Measurements from ENCODE around the gene PMVK. TPM values are rescaled to one million over a fixed set of nuclear protein-coding genes. Genes with fewer than 3 reads are reported as not detected.

The PMVK gene
- total RNA-seq, 1 donor from 2014 or later = 10.2 TPM

DNA sequence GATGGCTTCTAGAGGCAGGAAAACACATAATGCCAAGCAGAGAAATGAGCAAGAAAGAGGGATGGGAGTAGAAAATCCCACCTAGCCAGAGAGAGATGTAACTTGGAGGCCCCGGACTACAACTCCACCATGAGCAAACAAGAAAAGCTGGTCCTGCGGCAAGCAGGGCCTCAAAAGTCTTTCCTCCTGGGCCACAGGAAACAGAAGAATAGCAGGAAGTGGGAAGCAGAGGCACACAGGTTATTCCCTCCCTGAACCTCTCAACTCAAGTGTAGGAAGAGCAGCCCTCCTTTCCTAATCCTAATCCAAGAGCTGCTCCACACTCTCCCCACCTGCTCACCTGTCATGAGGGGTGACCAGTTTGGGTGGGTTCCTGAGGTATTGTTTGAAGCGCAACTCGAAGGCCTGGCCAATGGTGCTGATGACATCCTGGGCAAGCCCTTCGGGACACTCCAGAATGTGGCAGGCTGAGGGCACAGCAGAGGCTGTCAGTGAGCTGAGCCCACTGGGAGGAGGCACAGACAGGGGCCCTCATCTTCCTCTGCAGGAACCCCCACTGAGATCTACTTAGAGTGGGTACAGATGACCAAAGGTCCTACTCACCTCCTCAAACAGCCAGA lies 30.9 kb upstream of the PMVK start:
- DNase-seq (ENCODE audit: low spot score in 2 of 2) (no peak), FAIRE-seq (no peak)

DNA sequence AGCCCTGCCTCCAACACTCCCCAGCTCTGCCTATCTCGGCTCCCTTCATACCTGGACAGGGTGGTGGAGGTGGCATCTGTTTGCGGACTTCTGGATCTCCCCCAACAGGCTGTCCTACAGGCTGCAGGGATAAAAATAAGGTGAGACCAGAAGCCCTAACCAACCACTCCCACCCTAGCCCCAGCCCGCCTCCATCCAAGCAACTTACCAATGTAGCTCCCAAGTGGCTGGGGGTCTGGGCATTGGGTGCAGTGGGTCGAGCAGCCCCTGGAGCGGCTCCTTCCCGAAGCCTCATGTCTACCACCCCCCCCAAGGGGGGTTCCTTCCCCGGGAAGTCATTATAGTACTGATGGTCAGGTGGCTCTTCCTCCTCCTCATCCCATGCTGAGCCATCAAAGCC lies 29.6 kb upstream of the PMVK start:
- no peak for FAIRE-seq
- no peak for DNase-seq (ENCODE audit: low spot score in 2 of 2)

DNA sequence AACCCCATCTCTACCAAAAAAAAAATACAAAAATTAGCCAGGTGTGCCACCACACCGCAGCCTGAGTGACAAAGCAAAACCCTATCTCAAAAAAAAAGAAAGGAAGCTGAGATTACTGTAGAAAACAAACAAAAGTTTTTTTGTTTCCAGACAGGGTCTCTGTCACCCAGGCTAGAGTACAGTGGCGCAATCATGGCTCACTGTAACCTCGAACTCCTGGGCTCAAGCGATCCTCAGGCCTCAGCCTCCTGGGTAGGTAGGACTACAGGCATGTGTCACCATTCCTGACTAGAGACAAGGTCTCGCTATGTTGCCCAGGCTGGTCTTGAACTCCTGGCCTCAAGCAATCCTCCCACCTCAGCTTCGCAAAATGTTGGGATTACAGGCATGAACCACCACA lies 27.8 kb upstream of the PMVK start:
- DNase-seq (ENCODE audit: low spot score in 2 of 2) = no peak

DNA sequence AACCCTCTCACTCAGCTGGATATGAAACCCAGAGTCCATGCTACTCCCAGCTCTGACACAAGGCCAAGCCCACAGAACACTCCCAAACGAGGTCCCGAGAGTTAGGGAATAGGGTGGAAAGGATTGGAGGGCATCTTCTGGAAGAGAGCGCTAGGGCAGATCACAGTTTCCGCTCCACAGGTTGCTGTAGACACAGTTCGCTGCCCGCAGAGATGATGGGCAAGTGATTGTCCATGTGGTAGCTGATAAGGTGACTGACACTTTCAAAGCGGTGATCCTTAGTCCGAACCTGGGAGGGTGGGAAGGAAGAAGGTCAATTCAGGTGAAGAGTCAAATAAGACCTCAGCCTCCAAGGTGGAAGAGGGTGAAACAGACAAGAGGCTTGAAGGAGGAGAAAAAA lies 27.1 kb upstream of the PMVK start:
- DNase-seq (ENCODE audit: low spot score in 2 of 2) = no peak
- no peak for FAIRE-seq

More for the DNA sequence above, 27.8 kb upstream of the PMVK start:
- FAIRE-seq = no peak

DNA sequence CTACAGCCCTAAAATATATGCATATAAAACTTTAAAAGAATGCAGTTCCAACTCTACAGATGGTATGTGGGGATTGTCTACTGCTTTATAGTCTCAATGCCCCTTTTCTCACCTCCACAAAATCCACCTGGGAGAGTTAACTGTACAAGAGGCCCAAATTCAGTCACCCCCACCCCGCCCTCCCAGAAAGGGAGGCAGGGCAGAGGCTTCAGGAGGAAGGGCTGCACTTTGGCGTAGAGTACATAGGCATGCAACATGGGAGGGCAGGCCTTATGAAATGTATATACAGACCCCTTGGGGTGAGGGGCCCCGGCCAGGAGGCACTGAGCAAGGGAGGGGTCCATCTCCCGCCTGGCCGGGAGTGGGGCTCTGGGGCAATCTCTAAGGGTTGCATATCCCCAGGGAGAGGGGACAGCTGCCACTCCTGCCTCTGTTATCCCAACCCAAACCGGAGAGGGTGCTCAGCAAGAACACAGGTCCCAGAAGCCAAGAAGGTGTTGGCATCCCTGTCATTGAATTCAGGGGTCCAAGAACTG lies 26.3 kb upstream of the PMVK start:
- FAIRE-seq = no peak

DNA sequence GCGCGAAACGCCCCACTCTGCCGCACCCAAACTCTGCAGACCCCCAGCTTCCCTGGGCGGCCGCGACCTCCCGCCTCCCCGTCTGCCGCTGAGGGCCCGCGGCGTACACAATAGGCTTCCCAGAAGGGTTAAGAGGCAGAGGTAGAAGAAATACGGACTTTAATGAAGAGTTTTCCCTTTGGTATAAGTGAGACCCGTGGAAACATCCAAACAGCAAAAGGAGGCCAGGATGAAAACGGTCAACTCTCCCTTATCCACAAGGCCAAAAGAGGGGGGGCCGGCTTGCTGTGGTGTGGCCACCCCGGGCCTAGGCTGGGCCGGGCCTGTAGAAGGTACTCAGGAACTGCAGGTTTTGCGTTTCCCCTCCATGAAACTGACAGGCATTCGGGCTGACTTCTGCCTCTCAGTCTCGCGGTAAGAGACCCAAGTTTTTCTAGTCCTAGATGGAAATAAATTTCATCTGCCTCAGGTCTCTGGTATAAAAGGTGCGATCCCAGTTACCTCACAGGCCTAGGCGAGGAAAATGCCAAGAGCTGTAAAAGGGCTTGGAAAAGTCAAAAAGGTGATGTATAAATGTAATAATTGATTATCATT lies 25.7 kb upstream of the PMVK start:
- DNase-seq (ENCODE audit: low spot score in 2 of 2) (peak in 1 of 2 donors; percentile 49), FAIRE-seq (no peak)

More for the DNA sequence above, 26.3 kb upstream of the PMVK start:
- no peak for DNase-seq (ENCODE audit: low spot score in 2 of 2)

DNA sequence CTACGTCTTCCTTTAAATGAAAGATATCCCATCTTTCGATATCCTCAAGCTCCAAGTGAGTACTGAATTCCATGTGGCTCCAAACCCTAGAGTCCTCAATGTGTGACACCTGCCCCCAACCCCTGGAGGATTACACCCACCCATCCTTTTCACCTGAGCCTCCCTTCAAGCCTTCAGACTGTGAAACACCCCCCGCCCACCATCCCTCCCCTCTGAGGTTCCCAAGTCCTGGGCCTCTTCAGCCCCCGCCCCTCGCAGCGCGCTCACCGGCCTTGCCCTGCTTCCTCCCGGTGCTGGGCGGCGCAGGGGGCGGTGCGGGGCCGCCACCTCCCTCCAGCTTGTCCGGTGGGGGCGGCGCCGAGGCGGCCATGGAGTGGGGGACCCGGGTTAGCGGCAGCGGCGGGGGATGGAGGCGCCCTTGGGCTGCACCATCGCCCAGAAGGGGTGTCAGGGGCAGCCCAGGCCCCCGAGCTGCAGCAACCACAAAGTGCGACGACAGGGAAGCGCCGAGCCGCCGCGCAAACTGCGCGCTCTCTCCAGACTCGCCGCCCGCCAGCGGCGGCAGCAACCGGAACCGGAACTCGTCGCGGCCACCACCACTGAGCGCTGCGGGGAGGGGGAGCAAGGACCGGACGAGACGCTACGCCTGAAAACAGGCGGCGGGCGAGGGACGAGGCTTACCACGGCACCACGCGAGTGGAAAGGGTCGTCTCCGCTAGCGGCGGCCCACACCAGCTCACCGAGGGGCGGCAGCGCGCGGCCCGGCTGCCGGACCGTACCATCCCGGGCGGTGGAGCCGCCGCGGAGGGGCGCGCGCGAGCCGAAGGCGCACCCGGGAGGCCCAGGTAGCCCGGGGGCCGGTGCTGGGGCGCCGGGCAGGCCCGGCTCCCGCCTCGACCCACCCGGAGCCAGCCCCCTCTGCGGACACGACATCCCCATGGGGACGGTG lies 25.0 kb upstream of the PMVK start, which contains the start of gene PYGO2:
PYGO2 (minus strand) TSS at position 576 of the 949 bp plus-strand sequence; CDS start at position 370, 206 bp downstream.
- DNase-seq (ENCODE audit: low spot score in 2 of 2) = peak; percentile 89 to 92
- no peak for FAIRE-seq

DNA sequence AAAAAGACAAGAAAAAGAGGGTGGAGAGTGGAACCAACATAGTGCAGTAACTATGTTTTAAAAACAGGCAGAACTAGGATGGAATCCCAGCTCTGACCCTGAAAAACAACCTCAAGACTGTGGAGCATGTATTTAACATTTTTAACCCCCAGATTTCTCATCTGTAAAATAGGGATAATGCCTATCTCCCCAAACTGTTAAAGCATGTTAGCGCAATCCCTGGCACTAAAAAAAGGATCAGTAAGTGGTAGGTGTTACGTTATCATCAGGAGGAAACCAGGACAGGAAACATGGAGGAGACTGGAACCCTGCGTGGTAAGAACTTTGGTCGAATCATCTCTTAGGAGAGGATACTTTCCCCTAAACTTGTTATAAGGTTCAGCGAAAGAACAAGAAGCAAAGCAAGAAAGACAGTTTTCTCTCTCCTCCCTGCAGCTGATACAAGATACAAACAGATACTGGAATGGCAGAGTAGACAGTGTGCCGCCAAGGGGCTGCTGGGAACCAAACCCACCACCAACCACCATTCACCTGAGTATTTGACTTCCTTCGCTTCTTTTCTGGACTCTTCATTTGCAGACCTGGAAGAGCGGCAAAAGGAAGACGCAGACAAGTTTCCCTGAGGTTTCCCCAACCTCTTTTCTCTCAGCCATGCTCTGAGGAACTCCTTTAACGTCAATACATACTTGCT lies 24.1 kb upstream of the PMVK start:
- DNase-seq (ENCODE audit: low spot score in 2 of 2) (no peak), FAIRE-seq (no peak)

DNA sequence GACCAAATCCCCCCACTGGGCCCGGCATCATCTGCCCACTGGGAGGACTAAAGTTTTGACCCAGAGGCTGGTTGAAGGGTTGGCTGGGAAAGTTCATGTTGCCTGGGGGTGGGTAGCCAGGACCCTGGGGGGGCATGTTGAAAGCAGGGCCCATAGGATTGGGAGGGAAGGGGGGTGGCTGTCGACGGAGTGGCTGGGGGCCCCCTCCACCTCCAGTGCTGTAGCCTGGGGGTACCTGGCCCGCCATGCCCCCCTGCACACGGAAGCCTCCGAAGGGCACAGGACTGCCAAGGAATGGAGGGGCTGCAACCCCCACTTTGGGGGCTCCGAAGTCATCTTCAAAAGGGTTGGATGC lies 22.9 kb upstream of the PMVK start:
- FAIRE-seq (no peak), DNase-seq (ENCODE audit: low spot score in 2 of 2) (no peak)

DNA sequence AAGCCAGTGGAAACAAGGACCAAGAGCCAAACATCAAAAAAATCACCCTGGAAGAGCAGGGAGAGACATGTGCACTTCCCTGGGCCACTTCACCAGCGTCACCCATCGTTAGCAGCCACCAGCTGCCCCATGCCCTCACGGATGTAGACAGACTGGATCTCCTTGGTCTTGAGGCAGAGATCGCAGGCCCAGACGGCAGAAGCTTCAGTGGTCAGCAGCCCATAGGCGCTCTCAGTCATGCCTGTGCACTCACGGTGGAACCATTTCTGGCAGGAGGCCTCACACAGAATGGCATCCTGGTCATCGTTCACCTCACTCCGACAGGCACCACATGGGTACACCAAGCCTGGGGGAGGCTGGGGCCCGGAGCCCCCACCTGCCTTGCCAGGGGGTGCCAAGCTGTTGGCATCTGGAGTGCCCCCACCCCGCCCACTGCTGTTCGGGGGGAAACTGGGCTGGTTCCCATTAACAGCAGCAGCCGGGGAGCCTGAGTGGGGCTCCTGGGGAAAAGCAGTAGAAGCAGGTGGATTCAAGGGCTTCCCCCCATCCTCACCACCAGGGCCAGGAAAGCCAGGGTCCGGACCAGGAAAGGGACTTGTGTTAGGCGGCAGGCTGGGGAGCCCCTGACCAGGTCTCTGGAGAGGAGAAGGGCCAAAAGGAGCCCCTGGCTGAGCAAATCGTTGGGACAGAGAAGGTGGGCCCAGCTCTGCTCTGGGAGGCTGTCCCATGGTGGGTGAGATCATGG lies 22.3 kb upstream of the PMVK start:
- FAIRE-seq = no peak
- no peak for DNase-seq (ENCODE audit: low spot score in 2 of 2)

DNA sequence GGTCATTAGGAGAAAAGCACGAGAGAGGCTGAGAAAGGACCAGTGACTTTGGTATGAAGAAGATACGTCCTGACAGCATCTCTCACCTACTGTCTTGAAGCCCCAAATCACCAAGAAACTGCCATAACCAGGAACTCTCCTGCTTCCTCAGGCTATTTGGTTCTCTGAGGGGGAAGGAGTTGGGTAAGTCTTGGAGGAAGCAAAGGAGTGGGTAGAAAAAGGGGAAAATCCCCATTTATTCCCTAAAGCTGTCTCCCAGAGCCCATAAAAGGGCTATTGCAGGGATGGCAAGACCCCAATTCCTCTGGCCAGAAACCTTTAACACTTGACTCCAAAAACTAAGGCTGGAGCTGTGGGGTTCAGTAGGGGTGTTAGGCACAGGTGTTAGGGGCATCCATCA lies 21.5 kb upstream of the PMVK start:
- FAIRE-seq (no peak), DNase-seq (ENCODE audit: low spot score in 2 of 2) (no peak)

DNA sequence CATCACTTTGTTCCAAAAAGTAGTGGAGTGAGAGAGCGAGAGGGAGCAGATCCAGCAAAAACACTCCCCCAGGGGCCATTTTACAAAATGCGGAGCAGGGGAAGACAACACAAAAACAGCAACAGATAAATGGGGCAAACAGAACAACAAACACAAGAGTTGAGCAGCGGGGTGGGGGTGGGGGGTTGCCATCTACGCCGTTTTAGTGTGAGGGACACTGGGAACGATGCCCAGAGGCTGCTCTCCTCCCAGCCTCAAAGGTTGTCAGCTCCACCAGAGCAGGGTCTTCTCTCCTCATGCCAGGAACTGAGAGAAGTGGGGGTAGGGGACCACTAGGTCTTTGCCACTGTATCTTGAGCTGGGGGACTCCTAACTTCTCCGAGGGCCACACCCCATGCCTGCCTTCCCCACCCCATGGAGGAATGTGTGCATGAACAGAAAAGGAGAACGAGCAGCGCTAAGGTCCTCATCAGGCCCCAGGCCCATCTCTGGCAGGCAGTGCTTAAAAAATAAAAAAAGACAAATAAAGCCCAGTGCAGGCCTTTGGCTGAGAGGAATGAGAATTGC lies 20.7 kb upstream of the PMVK start:
- FAIRE-seq = no peak
- no peak for DNase-seq (ENCODE audit: low spot score in 2 of 2)

DNA sequence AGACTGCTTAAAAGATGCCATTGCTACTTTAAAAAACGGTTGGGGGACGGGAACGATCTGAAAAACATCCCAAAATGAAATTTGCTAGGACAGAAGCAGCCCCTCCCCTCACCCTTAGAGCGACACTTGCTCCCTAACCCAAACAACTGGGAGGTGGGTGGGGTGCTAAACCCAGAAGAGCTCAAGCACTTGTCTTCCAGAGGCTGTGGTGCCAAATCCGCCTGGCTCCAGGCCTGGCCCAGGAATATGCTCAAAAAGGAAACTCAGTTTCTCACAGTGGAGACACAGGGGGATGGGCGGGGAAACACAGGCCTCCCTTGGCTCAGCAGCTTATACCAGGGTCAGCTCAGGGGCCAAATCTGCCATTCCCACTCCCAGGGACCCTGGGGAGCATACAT lies 20.0 kb upstream of the PMVK start:
- DNase-seq (ENCODE audit: low spot score in 2 of 2) (no peak), FAIRE-seq (no peak)

DNA sequence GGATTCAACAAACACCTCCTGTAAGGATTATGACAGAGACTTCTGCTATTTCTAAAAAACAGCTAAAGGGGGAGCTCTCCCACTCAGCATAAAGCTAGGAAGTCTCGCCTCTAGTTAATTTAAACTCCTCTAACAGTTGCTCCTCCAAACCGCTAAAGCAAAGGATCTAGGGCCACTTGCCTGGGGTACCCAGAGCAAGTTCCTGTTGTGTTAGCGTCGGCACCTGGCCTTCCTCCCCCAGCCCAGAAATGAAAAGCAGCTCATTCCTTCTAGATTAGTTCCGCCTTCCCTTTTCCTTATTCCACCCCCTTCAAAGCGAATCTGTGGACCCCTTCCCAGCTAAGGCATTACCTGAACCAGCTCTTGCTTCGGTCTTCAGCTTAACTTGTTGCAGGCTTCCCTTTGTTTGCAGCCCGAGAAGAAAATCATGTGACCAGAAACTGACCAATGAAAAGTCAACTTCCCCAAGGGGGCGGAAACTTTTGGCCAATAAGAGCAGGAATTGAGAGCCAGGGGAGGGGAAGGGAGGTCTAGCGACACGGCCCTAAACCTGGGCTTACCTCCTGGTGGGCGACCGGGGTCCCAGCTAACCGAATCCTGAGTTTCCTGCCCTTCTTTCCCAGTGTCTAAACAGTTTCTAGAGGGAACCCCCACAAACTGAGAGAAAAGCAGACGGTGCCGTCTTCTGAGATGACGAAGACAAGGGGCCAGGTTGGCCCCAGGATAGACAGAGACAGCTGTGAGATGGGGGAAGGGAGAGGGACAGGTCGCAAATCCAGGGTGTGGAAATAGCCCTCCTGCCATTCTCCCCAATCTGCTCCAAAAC lies 19.4 kb upstream of the PMVK start, which contains the start of gene PBXIP1:
PBXIP1 (minus strand) TSS at position 382 of the 826 bp plus-strand sequence. CDS start 2,378 bp downstream, outside the sequence.
- FAIRE-seq = no peak
- peak; percentile 89 to 90 for DNase-seq (ENCODE audit: low spot score in 2 of 2)

DNA sequence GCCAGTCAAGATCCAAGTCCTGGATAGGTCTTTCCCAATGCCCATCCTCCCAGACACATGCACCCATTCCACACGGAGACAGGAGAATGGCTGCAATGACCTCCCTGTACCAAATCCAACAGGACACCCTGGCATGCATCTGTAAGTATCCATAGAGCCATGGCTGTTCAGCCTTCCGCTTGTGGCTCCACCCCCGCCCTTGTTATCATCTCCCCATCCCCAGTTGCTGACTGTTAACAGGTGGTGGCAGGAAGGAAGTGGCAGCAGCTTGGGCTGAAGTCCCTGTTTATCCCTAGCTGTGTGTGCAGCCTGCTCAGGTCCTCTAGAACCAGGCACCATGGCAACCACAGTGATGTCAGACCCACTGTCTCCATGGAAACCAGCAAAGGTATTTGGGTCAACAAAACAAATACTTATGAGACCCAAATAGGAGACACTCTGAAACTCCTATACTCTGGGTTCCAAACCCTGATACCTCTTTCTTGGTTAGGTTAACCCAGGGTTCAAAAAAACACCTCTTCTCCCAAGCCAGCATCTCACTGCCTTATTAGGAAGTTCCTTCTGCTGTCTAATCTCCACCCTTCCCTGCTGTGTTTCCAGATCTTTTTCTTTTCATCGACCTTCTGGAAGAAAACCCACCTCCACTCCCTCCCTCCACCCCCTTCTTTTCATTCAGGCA lies 18.7 kb upstream of the PMVK start:
- FAIRE-seq = no peak
- DNase-seq (ENCODE audit: low spot score in 2 of 2) = peak in 1 of 2 donors; percentile 70

DNA sequence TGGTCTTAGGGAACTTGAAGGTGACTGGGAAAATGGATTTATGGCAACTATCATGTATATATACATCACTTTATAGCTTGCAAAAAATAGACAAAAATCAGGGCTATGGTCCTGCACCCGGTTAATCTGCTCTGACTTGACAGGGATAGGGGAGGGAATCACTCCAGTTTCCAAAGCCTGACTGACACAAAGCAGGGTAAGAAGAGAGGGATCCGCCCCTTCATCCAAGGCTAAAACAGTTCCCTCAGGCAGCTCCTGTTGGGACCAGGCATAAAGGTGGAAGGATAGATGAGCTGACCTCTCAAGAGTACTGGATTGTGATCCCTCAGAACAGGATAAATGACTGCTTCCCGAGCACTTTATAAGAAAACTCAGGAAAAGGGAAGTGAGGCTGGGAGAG lies 18.0 kb upstream of the PMVK start:
- no peak for FAIRE-seq
- no peak for DNase-seq (ENCODE audit: low spot score in 2 of 2)

DNA sequence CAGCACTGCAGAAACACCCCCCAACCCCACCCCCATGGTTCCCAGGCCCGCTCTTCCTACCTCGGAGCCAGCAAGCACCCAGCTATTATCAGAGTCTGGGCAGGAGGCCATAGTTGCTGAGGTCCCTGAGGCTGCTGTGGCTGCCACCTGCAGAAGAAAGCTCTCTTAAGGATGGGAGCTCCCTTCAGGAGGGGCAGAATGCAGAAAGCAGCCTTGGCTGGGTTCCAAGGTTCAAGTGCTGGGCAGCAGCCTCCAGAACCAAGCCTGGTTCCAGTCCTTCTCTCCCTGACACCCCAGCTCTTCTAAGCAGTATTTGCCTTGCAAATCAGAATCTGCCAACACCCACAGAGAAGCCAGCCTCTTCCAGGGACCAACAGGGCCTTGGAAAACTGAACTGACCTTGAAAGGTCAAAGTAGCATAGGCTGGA lies 17.1 kb upstream of the PMVK start:
- FAIRE-seq (no peak), DNase-seq (ENCODE audit: low spot score in 2 of 2) (no peak)

DNA sequence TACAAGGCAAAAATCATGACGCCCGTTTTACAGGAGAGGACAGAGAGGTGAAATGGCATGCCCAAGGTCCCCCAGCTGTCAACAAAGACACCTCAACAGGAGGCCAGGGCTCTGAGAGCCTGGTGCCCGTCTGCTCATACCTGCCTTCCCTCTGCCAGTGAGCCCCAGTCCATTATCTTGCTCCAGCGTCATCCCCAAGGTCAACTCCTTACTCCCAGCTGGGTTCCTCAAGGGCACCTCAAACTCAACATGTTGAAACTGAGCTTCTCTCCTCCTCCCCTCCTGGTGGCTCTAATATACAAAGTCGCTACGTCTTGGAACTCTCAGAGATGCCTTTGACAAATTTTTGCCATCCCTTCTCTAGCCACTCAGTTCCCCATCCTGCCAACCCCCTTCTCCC lies 16.1 kb upstream of the PMVK start:
- DNase-seq (ENCODE audit: low spot score in 2 of 2) = no peak
- FAIRE-seq = no peak
